Natural killer cell treated with Interleukin-12 subunit alpha and Interleukin-12 subunit beta and Interleukin-15 and Interleukin-18, amount 100 ng/mL, for 72 hours (primary cell): ENCODE data around the gene GRAMD1B. TPM values are rescaled to one million over a fixed set of nuclear protein-coding genes. Genes with fewer than 3 reads are reported as not detected.

Experiments used
- ATAC-seq, 2 donors: fragments of 150-1000 bp; cut with Tn5 transposase in 1 of 2; sonication (Bioruptor Pico), chemical (Tn5 transposase) in 1 of 2; 2 replicates each; pipeline ENCODE4 v1.10.0; 2021
- DNase-seq: peaks from one replicate; pipeline ENCODE4 v3.0.0; 2022; ENCODE audit warnings: low spot score
- H3K27ac Mint-ChIP-seq, 2 donors: 1 replicate in 1 of 2; 2 replicates in 1 of 2; pipeline ENCODE4 v1.8.0; 2022; ENCODE audit warnings: mixed read lengths in 2 of 2, mild to moderate bottlenecking in 1 of 2, moderate library complexity in 1 of 2
- H3K27me3 Mint-ChIP-seq, 2 donors: 1 replicate in 1 of 2; 2 replicates in 1 of 2; pipeline ENCODE4 v1.8.0; 2022; ENCODE audit warnings: mixed read lengths in 2 of 2
- H3K36me3 Mint-ChIP-seq: one replicate; pipeline ENCODE4 v1.8.0; 2022; ENCODE audit warnings: mixed read lengths
- H3K4me1 Mint-ChIP-seq, 2 donors: 1 replicate in 1 of 2; 2 replicates in 1 of 2; pipeline ENCODE4 v1.8.0; 2022; ENCODE audit warnings: low read depth in 2 of 2, mixed read lengths in 2 of 2, mild to moderate bottlenecking in 1 of 2
- H3K4me3 Mint-ChIP-seq: one replicate; pipeline ENCODE4 v1.8.0; 2022; ENCODE audit warnings: mixed read lengths
- H3K9me3 Mint-ChIP-seq: 2 replicates; pipeline ENCODE4 v1.8.0; 2022; ENCODE audit warnings: mixed read lengths
- total RNA-seq, 2 donors: library from RNA; stranded (reverse); gene quantifications; one replicate each; pipeline ENCODE4 v1.2.3, GENCODE V29; 2022

Gene GRAMD1B
- total RNA-seq, 2 donors from 2014 or later, result 20.3 to 104 TPM

DNA sequence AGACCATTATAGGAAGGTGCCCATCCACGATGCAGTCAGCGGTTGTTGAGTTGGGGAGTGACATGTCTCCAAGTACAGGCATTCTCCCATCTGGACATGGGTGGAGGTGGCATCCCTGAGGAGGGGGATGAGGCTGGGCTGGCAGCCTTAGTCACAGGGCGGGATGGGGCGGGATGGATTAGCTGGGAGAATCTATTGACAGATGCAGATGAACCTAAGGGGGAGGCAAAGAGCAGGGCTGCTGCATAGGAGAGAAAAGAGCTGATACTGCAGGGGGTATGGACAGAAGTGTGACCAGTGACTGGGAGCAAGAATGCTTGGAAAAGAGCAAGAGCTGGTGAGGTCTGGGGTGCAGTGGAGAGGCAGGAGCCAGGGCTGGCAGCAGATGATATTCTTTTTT, 181.6 kb downstream of the GRAMD1B start:
- Mint-ChIP-seq H3K36me3 (peaks cover 4% of the 10 kb centered on the region), H3K4me1 (no peaks in the 10 kb centered on the region), H3K27me3 (no peaks in the 10 kb centered on the region), H3K27ac (no peak overlapping the region), H3K9me3 (no peaks in the 10 kb centered on the region), H3K4me3 (no peak overlapping the region)
- ATAC-seq (no peak), DNase-seq (no peak)

DNA sequence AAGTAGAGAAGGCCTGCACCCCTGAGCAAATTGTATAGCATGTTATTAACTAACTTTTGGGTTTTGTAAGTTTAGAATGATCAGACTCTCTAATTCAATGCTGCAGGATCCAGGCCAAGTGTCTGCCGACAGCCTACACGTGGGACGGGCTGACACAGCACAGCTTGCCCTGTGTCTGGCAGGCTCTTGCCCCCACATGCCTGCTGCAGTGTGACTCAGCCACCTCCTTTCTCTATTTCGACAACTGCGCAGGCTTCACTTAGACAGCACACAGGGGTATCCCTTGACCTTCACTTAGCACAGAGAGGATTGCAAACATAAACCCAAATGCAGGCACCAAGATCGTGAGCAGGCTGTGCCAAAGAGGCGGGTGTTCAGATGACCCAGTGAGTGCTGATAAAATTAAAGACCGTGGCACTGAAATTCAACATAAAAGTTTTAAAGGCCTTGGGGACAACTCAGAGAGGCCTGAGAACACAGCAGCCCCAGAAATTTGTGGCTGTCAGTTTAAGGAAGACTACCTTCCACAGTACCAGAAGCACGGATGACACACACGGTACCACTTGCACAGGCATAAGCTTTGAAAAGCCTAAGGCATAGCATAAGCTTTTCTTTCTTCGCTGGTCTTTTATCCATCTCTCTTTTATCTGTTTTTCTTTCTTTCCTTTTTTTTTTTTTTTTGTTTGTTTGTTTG, 186.6 kb downstream of the GRAMD1B start:
- Mint-ChIP-seq H3K27me3 (no peaks in the 10 kb centered on the region), H3K27ac (no peak overlapping the region), H3K36me3 (peaks cover 4% of the 10 kb centered on the region), H3K4me1 (no peaks in the 10 kb centered on the region), H3K4me3 (no peak overlapping the region), H3K9me3 (no peaks in the 10 kb centered on the region)
- no peak for DNase-seq
- no peak for ATAC-seq

DNA sequence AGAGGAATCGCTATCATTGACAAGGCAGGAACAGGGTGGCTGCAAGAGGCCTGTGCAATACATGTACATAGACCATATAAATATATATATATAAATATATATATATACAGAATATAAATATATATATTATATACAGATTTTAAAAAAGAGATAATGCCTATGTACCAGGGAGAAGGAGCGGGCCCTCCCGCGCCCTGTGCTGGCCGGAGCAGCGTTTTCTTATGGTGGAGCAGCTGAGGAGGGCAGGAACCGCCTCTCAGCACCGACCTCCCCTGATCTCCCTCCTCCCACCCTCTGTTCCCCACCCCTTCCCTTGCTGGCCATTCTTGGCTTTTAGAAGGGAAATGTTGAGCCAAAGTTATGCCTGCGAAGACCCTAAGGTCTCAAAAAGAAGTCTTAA, 192.5 kb downstream of the GRAMD1B start:
- H3K4me1 Mint-ChIP-seq, result no peaks in the 10 kb centered on the region
- no peak for ATAC-seq
- no peaks in the 10 kb centered on the region for H3K9me3 Mint-ChIP-seq
- no peak overlapping the region for H3K4me3 Mint-ChIP-seq
- H3K36me3 Mint-ChIP-seq, result no peaks in the 10 kb centered on the region
- no peak overlapping the region for H3K27ac Mint-ChIP-seq
- H3K27me3 Mint-ChIP-seq, result peaks cover 0 to 2% of the 10 kb centered on the region in 2 donors
- DNase-seq, result no peak

GRCh38 chr11:123624974-123625373, 194.9 kb downstream of the GRAMD1B start:
- Mint-ChIP-seq H3K27ac (no peak overlapping the region), H3K36me3 (no peaks in the 10 kb centered on the region), H3K9me3 (no peaks in the 10 kb centered on the region), H3K4me1 (no peaks in the 10 kb centered on the region), H3K27me3 (peaks cover 7 to 10% of the 10 kb centered on the region in 2 donors), H3K4me3 (no peak overlapping the region)
- DNase-seq (no peak), ATAC-seq (no peak)

DNA sequence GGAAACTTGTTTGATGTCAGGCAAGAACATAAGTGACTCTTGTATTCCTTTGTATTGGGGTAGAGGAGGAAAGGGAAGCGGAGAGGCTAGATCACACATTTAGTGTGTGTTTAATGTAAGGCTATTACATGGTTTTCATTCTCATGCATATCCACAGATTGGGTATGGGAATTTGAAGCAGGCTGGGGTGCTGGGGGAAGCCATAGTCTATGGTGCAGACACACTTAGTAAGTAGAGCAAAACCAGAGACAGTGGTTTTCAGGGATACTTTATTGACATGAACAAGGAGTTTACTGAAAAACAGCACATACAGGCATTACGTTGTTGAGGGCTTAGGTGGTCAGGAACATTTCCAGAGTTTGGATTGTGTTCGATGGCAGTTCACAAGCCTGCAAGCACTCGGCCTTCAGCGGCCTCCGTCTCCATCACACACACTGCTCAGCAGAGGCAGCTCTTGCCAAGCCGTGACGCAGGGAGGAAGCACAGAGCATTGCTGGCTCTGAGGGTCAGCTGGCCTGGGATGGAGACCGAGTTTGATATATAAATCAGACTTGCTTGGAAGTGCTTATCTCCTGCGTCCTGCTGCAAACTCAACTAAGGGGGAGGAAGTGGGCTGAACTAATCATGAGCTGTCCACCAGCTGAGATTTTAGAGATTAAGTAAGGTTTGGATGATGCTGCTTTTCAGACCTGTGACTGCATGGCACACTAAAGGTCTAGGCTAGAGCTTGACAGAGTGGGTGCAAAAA, 199.0 kb downstream of the GRAMD1B start:
- H3K36me3 Mint-ChIP-seq, result no peaks in the 10 kb centered on the region
- no peak overlapping the region for H3K4me3 Mint-ChIP-seq
- no peaks in the 10 kb centered on the region for H3K9me3 Mint-ChIP-seq
- ATAC-seq, result no peak
- H3K27ac Mint-ChIP-seq, result no peak overlapping the region
- no peak for DNase-seq
- no peaks in the 10 kb centered on the region for H3K4me1 Mint-ChIP-seq
- H3K27me3 Mint-ChIP-seq, result peaks cover 28 to 30% of the 10 kb centered on the region in 2 donors

DNA sequence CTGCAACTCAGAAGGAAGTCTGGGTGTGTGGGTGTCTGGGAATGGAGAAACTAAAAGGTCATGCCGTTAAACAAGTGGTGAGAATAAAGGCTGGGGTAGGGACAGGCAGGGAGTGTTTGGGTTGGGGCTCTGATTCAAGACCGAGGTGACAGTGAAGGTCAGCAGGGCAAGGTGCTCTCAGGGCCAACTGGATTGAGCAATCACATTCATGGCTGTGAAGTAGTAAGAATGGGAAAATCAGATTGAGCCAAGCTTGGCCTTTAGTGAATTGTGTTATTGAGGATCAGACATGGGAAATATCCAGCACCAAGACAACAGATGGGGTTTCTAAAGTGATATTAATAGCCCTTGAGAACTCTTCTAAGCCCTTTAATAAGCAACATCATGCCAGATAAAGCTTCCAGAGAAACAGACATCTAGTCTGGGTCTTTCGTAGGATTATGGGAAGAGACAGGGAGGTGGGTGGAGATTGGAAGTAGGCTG, 200.1 kb downstream of the GRAMD1B start:
- no peaks in the 10 kb centered on the region for H3K4me1 Mint-ChIP-seq
- no peaks in the 10 kb centered on the region for H3K9me3 Mint-ChIP-seq
- H3K4me3 Mint-ChIP-seq, result no peak overlapping the region
- H3K27ac Mint-ChIP-seq, result no peak overlapping the region
- H3K36me3 Mint-ChIP-seq, result no peaks in the 10 kb centered on the region
- peaks cover 36 to 37% of the 10 kb centered on the region in 2 donors for H3K27me3 Mint-ChIP-seq
- no peak for DNase-seq
- ATAC-seq, result no peak

- H3K36me3 Mint-ChIP-seq, result no peaks in the 10 kb centered on the region
- H3K9me3 Mint-ChIP-seq, result no peaks in the 10 kb centered on the region
- no peak for DNase-seq
- no peak overlapping the region for H3K27ac Mint-ChIP-seq
- H3K4me3 Mint-ChIP-seq, result no peak overlapping the region
- H3K4me1 Mint-ChIP-seq, result no peaks in the 10 kb centered on the region
- no peak for ATAC-seq
- peaks cover 26 to 27% of the 10 kb centered on the region in 2 donors for H3K27me3 Mint-ChIP-seq
These were observed 210.0 kb downstream of the GRAMD1B start for GRCh38 chr11:123640029-123640428.

DNA sequence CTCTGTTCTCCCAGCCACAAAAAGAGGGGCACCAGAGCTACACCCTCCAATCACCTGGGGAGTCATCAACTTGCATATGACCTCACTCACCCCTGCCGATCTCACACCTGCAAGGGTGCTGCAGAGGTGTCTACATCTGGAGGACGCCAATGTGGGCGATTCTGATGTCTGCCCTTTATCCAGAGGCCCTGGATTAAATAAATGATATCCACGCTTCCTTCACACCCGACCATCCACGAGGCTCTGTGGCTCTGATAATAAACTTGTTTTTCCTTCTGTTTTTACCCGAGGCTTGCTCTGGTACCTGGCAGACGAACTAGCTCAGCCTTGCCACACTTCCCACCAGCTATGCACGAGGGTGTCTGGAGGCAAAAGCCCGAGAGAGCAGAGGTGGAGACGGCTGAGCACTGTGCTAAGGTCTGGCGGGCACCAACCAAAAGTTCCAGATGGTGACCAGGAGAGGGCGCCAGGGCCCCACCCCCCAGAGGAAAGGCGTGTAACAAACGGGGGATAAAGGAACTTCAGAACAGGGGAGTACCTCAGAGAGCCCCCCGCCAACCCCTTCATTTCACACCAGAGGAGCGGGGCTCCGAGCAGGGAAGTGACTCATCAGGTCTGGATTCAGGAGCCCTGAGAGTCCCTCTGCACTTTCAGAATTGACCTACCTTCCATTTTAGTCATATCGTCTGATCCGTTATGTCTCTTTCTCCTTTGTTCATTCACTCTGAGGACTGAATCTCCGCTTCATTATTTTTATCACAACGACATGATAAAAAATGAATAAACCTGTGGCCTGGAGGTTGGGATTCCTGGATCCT, 210.8 kb downstream of the GRAMD1B start:
- ATAC-seq (peak; percentile 70), DNase-seq (no peak)
- Mint-ChIP-seq H3K36me3 (no peaks in the 10 kb centered on the region), H3K9me3 (no peaks in the 10 kb centered on the region), H3K4me1 (no peaks in the 10 kb centered on the region), H3K27me3 (peaks cover 25 to 26% of the 10 kb centered on the region in 2 donors), H3K4me3 (no peak overlapping the region), H3K27ac (no peak overlapping the region)

DNA sequence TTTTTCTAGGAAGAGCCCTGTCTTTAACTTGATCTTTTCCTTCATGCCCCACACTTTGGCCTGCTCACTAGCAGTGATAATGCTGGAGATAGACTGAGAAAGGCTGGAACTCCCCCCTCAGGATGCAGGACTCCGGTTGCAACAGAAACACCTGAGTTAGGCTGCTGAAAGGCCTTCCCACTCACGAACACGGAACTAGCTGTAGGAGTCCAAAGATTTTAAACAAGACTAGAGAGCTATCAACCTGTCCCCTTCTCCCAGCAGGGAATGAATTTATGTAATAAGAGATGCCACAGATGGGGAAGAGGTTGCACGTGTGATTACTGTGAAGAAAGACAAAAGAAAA, 211.4 kb downstream of the GRAMD1B start:
- H3K9me3 Mint-ChIP-seq, result no peaks in the 10 kb centered on the region
- no peaks in the 10 kb centered on the region for H3K4me1 Mint-ChIP-seq
- ATAC-seq (no peak), DNase-seq (no peak)
- no peak overlapping the region for H3K27ac Mint-ChIP-seq
- no peaks in the 10 kb centered on the region for H3K36me3 Mint-ChIP-seq
- H3K27me3 Mint-ChIP-seq, result peaks cover 30 to 32% of the 10 kb centered on the region in 2 donors
- H3K4me3 Mint-ChIP-seq, result no peak overlapping the region

DNA sequence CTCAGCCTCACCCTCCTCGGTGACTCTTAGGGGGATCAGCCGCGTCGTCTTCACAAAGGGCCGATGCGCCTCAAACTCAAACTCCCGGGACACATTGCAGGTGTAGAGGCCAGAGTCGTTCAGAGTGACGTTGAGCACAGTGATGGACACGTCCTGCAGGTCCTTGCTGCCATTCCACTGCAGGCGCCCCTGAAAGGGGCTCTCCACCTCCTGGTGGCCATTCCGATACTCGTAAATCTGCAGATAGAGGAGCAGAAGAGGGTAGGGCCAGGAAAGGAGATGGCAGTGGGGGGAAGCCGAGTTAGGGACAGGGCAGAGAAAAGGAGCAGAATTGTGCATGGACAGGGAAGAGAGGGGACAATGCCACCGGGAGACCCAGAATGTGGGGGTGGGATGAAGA, 212.4 kb downstream of the GRAMD1B start:
- H3K4me3 Mint-ChIP-seq, result no peak overlapping the region

DNA sequence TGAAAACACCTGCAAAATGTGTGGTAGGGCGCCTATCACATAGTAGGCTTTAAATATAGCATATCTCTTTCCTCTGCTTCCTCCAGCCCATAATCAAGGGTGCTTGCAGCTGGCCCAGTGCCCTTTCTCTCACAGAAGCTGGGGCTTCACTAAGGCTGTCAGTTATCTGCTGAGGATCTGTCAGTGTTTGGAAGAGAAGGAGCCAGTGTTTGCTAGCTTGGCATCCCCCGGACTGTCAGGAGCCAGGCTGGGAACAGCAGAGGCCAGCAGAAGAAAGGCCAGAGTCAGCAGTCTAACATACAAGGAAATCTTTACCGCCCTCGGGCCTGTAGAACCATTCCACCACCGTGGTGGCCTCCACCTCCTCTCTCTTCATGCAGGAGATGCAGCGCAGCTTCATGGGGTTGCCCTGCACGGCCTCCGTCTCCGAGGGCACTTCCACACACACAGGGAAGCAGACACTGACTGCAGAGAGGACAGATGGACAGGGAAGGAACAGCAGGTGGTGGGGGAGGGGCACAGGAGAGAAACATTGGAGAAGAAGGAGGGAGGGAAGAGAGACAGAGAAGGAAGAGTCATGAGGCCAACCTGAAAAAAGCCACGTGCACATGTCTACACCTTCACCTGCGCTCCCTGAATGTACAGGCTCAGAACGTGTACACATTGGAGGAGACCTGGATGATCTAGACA, 215.4 kb downstream of the GRAMD1B start:
- H3K36me3 Mint-ChIP-seq, result no peaks in the 10 kb centered on the region
- ATAC-seq, result no peak

More for the DNA sequence above, 212.4 kb downstream of the GRAMD1B start:
- H3K36me3 Mint-ChIP-seq, result no peaks in the 10 kb centered on the region
- H3K27ac Mint-ChIP-seq, result no peak overlapping the region
- DNase-seq, result no peak
- no peak for ATAC-seq
- H3K4me1 Mint-ChIP-seq, result no peaks in the 10 kb centered on the region
- no peaks in the 10 kb centered on the region for H3K9me3 Mint-ChIP-seq
- H3K27me3 Mint-ChIP-seq, result peaks cover 31% of the 10 kb centered on the region in 2 donors

GRCh38 chr11:123650901-123651300, 220.8 kb downstream of the GRAMD1B start:
- peaks cover under 1% of the 10 kb centered on the region for H3K36me3 Mint-ChIP-seq
- no peak overlapping the region for H3K4me3 Mint-ChIP-seq
- no peak for DNase-seq
- H3K27me3 Mint-ChIP-seq, result peaks cover 29 to 38% of the 10 kb centered on the region in 2 donors
- no peaks in the 10 kb centered on the region for H3K9me3 Mint-ChIP-seq
- ATAC-seq, result no peak
- no peak overlapping the region for H3K27ac Mint-ChIP-seq
- H3K4me1 Mint-ChIP-seq, result no peaks in the 10 kb centered on the region

More for the DNA sequence above, 215.4 kb downstream of the GRAMD1B start:
- Mint-ChIP-seq H3K9me3 (no peaks in the 10 kb centered on the region), H3K4me1 (no peaks in the 10 kb centered on the region), H3K4me3 (no peak overlapping the region), H3K27me3 (peaks cover 16 to 20% of the 10 kb centered on the region in 2 donors), H3K27ac (no peak overlapping the region)
- no peak for DNase-seq

DNA sequence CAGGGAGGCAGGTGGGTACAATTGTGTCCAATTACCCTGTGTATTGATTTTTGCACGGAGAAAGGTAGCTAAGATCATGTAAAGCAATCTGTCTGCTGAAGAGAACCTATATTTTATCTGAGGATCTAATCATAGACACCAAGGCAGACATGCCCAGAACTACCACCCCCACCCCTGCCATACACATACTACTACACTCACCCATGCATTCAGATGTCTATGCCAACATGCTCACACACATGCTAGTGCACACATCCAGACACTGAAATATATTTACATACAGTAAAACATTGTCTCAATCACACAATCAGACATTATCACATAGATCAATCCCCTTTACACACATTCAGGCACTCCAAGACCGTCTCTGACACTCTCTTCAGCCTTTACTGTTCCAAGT, 222.5 kb downstream of the GRAMD1B start:
- no peak for ATAC-seq
- H3K27me3 Mint-ChIP-seq, result peaks cover 24 to 33% of the 10 kb centered on the region in 2 donors
- H3K9me3 Mint-ChIP-seq, result no peaks in the 10 kb centered on the region
- peak overlapping the region; percentile 5 for H3K4me3 Mint-ChIP-seq
- peaks cover 5% of the 10 kb centered on the region for H3K36me3 Mint-ChIP-seq
- no peaks in the 10 kb centered on the region for H3K4me1 Mint-ChIP-seq
- no peak for DNase-seq
- H3K27ac Mint-ChIP-seq, result no peak overlapping the region
